B cell (primary cell): ENCODE measurements around the gene CRTC2. TPM values are rescaled to one million over a fixed set of nuclear protein-coding genes. Genes with fewer than 3 reads are reported as not detected.

Experiments
- ATAC-seq: fragments of 200-7000 bp; cut with Tn5 transposase; one replicate; pipeline ENCODE4 v1.10.0; 2021; ENCODE audit warnings: low read depth, mild to moderate bottlenecking, moderate number of reproducible peaks, moderate library complexity
- CTCF ChIA-PET: fragments of 350-600 bp; sonication (Branson Sonifier 250); formaldehyde crosslinking; loops from one replicate; lab custom pipeline; 2021; ENCODE audit warnings: antibody characterized with exemption, inconsistent platforms; lab: Charles Lee
- POLR2A ChIA-PET: fragments of 350-600 bp; sonication (Branson Sonifier 250); formaldehyde crosslinking; loops from one replicate; lab custom pipeline; 2021; ENCODE audit warnings: antibody characterized with exemption; lab: Charles Lee
- DNase-seq: peaks from one replicate; pipeline ENCODE4 v3.0.0; 2013
- H2AFZ ChIP-seq: 2 replicates; pipeline ENCODE4 v1.6.1; 2012; ENCODE audit warnings: mild to moderate bottlenecking, low read depth, low read length; ENCODE audit not compliant: insufficient read depth, poor library complexity, severe bottlenecking
- H3K27ac ChIP-seq, 2 donors: 1 replicate in 1 of 2; 2 replicates in 1 of 2; pipeline ENCODE4 v1.5.1; 2012 to 2013; ENCODE audit warnings: low read length in 2 of 2, mild to moderate bottlenecking in 2 of 2, moderate library complexity in 1 of 2
- H3K27me3 ChIP-seq, 4 experiments: fragments of 200-600 bp in 1 of 4; sonication (generic) in 1 of 4; replicated peaks in 1 of 4; 1 replicate in 2 of 4; 2 replicates in 2 of 4; pipeline versions ENCODE4 v1.6.1 to v1.7.0; 2013 to 2016; ENCODE audit warnings: low read length in 3 of 4, mild to moderate bottlenecking in 2 of 4, mixed read lengths in 1 of 4, moderate library complexity in 1 of 4; ENCODE audit not compliant: insufficient read depth in 4 of 4, control insufficient read depth in 3 of 4; ENCODE audit errors: control extremely low read depth in 1 of 4
- H3K36me3 ChIP-seq, 2 experiments: replicated peaks in 1 of 2; 1 replicate in 1 of 2; 2 replicates in 1 of 2; pipeline versions ENCODE4 v1.6.1 to v1.7.1; 2013; ENCODE audit warnings: low read length in 1 of 2; ENCODE audit not compliant: insufficient read depth in 2 of 2, control insufficient read depth in 1 of 2; ENCODE audit errors: control extremely low read depth in 1 of 2, extremely low read depth in 1 of 2
- H3K4me1 ChIP-seq, 2 donors: fragments of 200-600 bp in 1 of 2; sonication (generic) in 1 of 2; 1 replicate in 1 of 2; 2 replicates in 1 of 2; pipeline versions ENCODE4 v1.5.1 to v1.6.1; 2013 to 2017; ENCODE audit warnings: low read length in 2 of 2; ENCODE audit not compliant: control insufficient read depth in 2 of 2, insufficient read depth in 2 of 2
- H3K4me2 ChIP-seq: replicated peaks from 2 replicates; pipeline ENCODE3; 2012; ENCODE audit warnings: mild to moderate bottlenecking, low read depth, low read length; ENCODE audit not compliant: poor library complexity, severe bottlenecking
- H3K4me3 ChIP-seq, 5 experiments: fragments of 200-600 bp in 1 of 5; sonication (generic) in 1 of 5; 1 replicate in 3 of 5; 2 replicates in 2 of 5; pipeline versions ENCODE4 v1.5.1 to v1.7.0; 2011 to 2016; ENCODE audit warnings: low read length in 4 of 5, mild to moderate bottlenecking in 4 of 5, low read depth in 2 of 5, control low read depth in 1 of 5, moderate library complexity in 1 of 5; ENCODE audit not compliant: insufficient read depth in 1 of 5; ENCODE audit errors: control extremely low read depth in 1 of 5, extremely low read depth in 1 of 5
- H3K79me2 ChIP-seq: fragments of 200-600 bp; sonication (generic); one replicate; pipeline ENCODE4 v1.6.0; 2016; ENCODE audit warnings: low read length; ENCODE audit not compliant: control insufficient read depth, insufficient read depth
- H3K9ac ChIP-seq: fragments of 200-600 bp; sonication (generic); 2 replicates; pipeline ENCODE4 v1.6.1; 2017; ENCODE audit warnings: mild to moderate bottlenecking, low read length, moderate library complexity
- H3K9me3 ChIP-seq, 3 donors: one replicate each; pipeline versions ENCODE4 v1.6.1 to v1.7.1; 2013; ENCODE audit warnings: low read length in 2 of 3; ENCODE audit not compliant: control insufficient read depth in 2 of 3, insufficient read depth in 1 of 3; ENCODE audit errors: control extremely low read depth in 1 of 3
- H4K20me1 ChIP-seq: 2 replicates; pipeline ENCODE4 v1.6.0; 2012; ENCODE audit warnings: mild to moderate bottlenecking, low read length; ENCODE audit not compliant: insufficient read depth, control insufficient read depth, poor library complexity, severe bottlenecking
- H3K27ac Mint-ChIP-seq: one replicate; pipeline ENCODE4 v1.8.0; 2021; ENCODE audit warnings: mixed read lengths
- H3K27me3 Mint-ChIP-seq: one replicate; pipeline ENCODE4 v1.8.0; 2021; ENCODE audit warnings: mixed read lengths
- H3K4me1 Mint-ChIP-seq: one replicate; pipeline ENCODE4 v1.8.0; 2021; ENCODE audit warnings: mixed read lengths
- H3K4me3 Mint-ChIP-seq: one replicate; pipeline ENCODE4 v1.8.0; 2021; ENCODE audit warnings: mixed read lengths
- H3K9me3 Mint-ChIP-seq: one replicate; pipeline ENCODE4 v1.8.0; 2022; ENCODE audit warnings: mixed read lengths; ENCODE audit not compliant: insufficient read depth
- CTCF ChIP-seq: fragments of 200-600 bp; IDR thresholded peaks from one replicate; pipeline ENCODE4 v1.8.0; 2022; ENCODE audit warnings: antibody characterized with exemption, mild to moderate bottlenecking
- EZH2 ChIP-seq: IDR thresholded peaks from 2 replicates; pipeline ENCODE4 v1.6.1; 2012; ENCODE audit warnings: borderline replicate concordance, low read depth, mild to moderate bottlenecking, moderate library complexity, low read length; ENCODE audit not compliant: insufficient read depth, poor library complexity, severe bottlenecking
- WGBS: methylation state at CpG from one replicate; pipeline ENCODE4 v1.1.5; 2013; ENCODE audit warnings: missing lambda C conversion rate; ENCODE audit not compliant: insufficient coverage; 5-methylcytosine and 5-hydroxymethylcytosine counted together
- intact Hi-C: fragments of 100-400 bp; cut with micrococcal nuclease; formaldehyde crosslinking; loops from one replicate; pipeline ENCODE4 v1.10.0; 2022
- polyA plus RNA-seq: library from polyadenylated mRNA; depleted of rRNA; stranded (reverse); fragments of >200 nt; gene quantifications from 2 replicates; pipeline ENCODE4 v1.2.3, GENCODE V29; 2012
- total RNA-seq, 2 donors: library from RNA; stranded (reverse); fragments of 120-200 nt in 1 of 2; gene quantifications; 1 replicate in 1 of 2; 2 replicates in 1 of 2; pipeline versions ENCODE4 v1.2.3 to v1.2.4, GENCODE V29; 2013 to 2022

Gene CRTC2
- total and polyA plus RNA-seq, 2 donors (not counting 1 experiment from before 2014, with no cell fraction given) = 94.6 to 157 TPM

DNA sequence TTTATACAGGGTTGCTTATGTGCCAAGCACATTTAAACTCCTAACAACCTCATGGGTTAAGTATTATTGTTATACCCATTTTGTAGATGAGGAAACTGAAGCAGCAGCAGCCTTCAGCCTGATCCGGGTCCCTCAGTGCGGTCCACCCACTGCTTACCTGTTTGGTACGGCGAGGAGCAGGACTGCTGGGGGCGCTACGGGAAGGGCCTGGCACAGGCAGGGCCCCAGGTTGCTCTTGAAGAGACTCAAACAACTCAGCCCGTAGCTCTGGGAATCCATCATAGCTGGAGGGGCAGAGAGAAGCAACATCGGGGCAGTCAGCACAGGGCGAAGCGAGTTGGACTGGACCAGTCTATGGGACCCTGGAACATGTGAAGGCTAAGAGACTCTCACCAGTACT, 21.1 kb downstream of the CRTC2 start:
- no peak overlapping the region for H3K27ac Mint-ChIP-seq
- no peak overlapping the region for H3K9ac ChIP-seq

More for the DNA sequence above, 21.1 kb downstream of the CRTC2 start:
- POLR2A ChIA-PET = interaction anchor here (1.0 kb wide), 1 partner anchor 9 kb away, joined by 3 read pairs; no protein-coding TSS in a partner anchor
- H2AFZ ChIP-seq = no peak overlapping the region
- H3K4me1 Mint-ChIP-seq = peaks cover 9% of the 10 kb centered on the region
- H3K27me3 Mint-ChIP-seq = no peaks in the 10 kb centered on the region
- whole genome bisulfite sequencing = 98% methylated on average over 9 of the region's 10 CpGs
- no peak overlapping the region for H3K4me2 ChIP-seq
- H3K27me3 ChIP-seq = no peaks in the 10 kb centered on the region
- H3K4me3 ChIP-seq = no peak overlapping the region
- no peak overlapping the region for H3K27ac ChIP-seq
- H3K4me3 Mint-ChIP-seq = no peak overlapping the region
- DNase-seq = no peak
- no peaks in the 10 kb centered on the region for H3K9me3 ChIP-seq
- no peaks in the 10 kb centered on the region for H3K9me3 Mint-ChIP-seq
- CTCF ChIA-PET = interaction anchor here (0.9 kb wide), 1 partner anchor 140 kb away, joined by 3 read pairs; no protein-coding TSS in a partner anchor
- no peak for ATAC-seq
- peaks cover 0 to 5% of the 10 kb centered on the region in 2 donors for H3K4me1 ChIP-seq
- peaks cover 63% of the 10 kb centered on the region for H4K20me1 ChIP-seq
- peaks cover 17 to 97% of the 10 kb centered on the region in 2 experiments for H3K36me3 ChIP-seq
- H3K79me2 ChIP-seq = peaks cover 49% of the 10 kb centered on the region
- no peak for TF ChIP-seq CTCF
- TF ChIP-seq EZH2 = no peak
- intact Hi-C loops = no loop called here
